SK-N-SH treated with all-trans-retinoic acid at 6 μM for 48 hours (cell line): ENCODE data around the gene SREK1.

ENCODE experiments used
- ATAC-seq: fragments of 200-7000 bp; cut with Tn5 transposase; 3 replicates; pipeline ENCODE4 v1.9.1; 2020; ENCODE audit warnings: mild to moderate bottlenecking, moderate library complexity
- ARNTL ChIP-seq: fragments of 450-650 bp; formaldehyde crosslinking; IDR thresholded peaks from 2 replicates; pipeline ENCODE4 v1.5.0; 2020; ENCODE audit warnings: low read depth, mild to moderate bottlenecking, moderate library complexity, borderline replicate concordance
- BACH2 ChIP-seq: fragments of 250-450 bp; sonication (Bioruptor Pico); IDR thresholded peaks from 2 replicates; pipeline ENCODE4 v1.9.0; 2021; ENCODE audit warnings: mild to moderate bottlenecking, borderline replicate concordance
- CREB5 ChIP-seq: fragments of 250-450 bp; sonication (Bioruptor Pico); IDR thresholded peaks from 2 replicates; pipeline ENCODE4 v1.5.1; 2020; ENCODE audit warnings: low read depth, mild to moderate bottlenecking, moderate library complexity
- CSDC2 ChIP-seq: fragments of 250-450 bp; sonication (Bioruptor Pico); IDR thresholded peaks from 2 replicates; pipeline ENCODE4 v1.5.0; 2020; ENCODE audit warnings: mild to moderate bottlenecking, moderate library complexity
- GLIS3 ChIP-seq: fragments of 250-450 bp; sonication (Bioruptor Pico); IDR thresholded peaks from 2 replicates; pipeline ENCODE4 v1.5.0; 2020; ENCODE audit warnings: mild to moderate bottlenecking, moderate library complexity
- ISL1 ChIP-seq: fragments of 250-450 bp; sonication (Bioruptor Pico); IDR thresholded peaks from 2 replicates; pipeline ENCODE4 v2.1.2; 2022; ENCODE audit warnings: mild to moderate bottlenecking, moderate library complexity
- OSR1 ChIP-seq: fragments of 250-450 bp; sonication (Bioruptor Pico); IDR thresholded peaks from 2 replicates; pipeline ENCODE4 v1.8.0; 2022; ENCODE audit warnings: moderate library complexity, mild to moderate bottlenecking, inconsistent platforms
- PPARA ChIP-seq: fragments of 250-450 bp; sonication (Bioruptor Pico); IDR thresholded peaks from 2 replicates; pipeline ENCODE4 v1.5.0; 2020; ENCODE audit warnings: mild to moderate bottlenecking, borderline replicate concordance
- RARB ChIP-seq: fragments of 250-450 bp; sonication (Bioruptor Pico); IDR thresholded peaks from 2 replicates; pipeline ENCODE4 v1.8.0; 2021; ENCODE audit warnings: mild to moderate bottlenecking, moderate library complexity
- SNAI2 ChIP-seq: fragments of 250-450 bp; sonication (Bioruptor Pico); IDR thresholded peaks from 2 replicates; pipeline ENCODE4 v1.5.0; 2020; ENCODE audit warnings: mild to moderate bottlenecking, moderate library complexity
- TCF4 ChIP-seq: fragments of 250-450 bp; sonication (Bioruptor Pico); IDR thresholded peaks from 2 replicates; pipeline ENCODE4 v1.8.0; 2021; ENCODE audit warnings: mild to moderate bottlenecking, moderate library complexity, borderline replicate concordance
- ZC3H10 ChIP-seq: fragments of 250-450 bp; sonication (Bioruptor Pico); IDR thresholded peaks from 2 replicates; pipeline ENCODE4 v1.5.1; 2021; ENCODE audit warnings: mild to moderate bottlenecking, moderate library complexity
- ZFP3 ChIP-seq: fragments of 250-450 bp; sonication (Bioruptor Pico); IDR thresholded peaks from 2 replicates; pipeline ENCODE4 v1.5.0; 2020; ENCODE audit warnings: mild to moderate bottlenecking, moderate library complexity
- ZFP30 ChIP-seq: fragments of 450-650 bp; formaldehyde crosslinking; IDR thresholded peaks from 2 replicates; pipeline ENCODE4 v1.5.0; 2022; ENCODE audit warnings: mild to moderate bottlenecking, moderate library complexity
- ZNF565 ChIP-seq: fragments of 450-650 bp; formaldehyde crosslinking; conservative IDR thresholded peaks from 2 replicates; pipeline ENCODE4 v1.5.0; 2020; ENCODE audit warnings: low read depth, mild to moderate bottlenecking, moderate library complexity
- ZNF70 ChIP-seq: fragments of 450-650 bp; formaldehyde crosslinking; IDR thresholded peaks from 2 replicates; pipeline ENCODE4 v1.5.0; 2020; ENCODE audit warnings: mild to moderate bottlenecking, moderate library complexity
- ZNF8 ChIP-seq: fragments of 450-650 bp; formaldehyde crosslinking; IDR thresholded peaks from 2 replicates; pipeline ENCODE4 v1.5.0; 2020; ENCODE audit warnings: mild to moderate bottlenecking, moderate library complexity
- TF ChIP-seq, protein P1 (sequence below): fragments of 250-450 bp; sonication (Bioruptor Pico); IDR thresholded peaks from 2 replicates; pipeline ENCODE4 v1.8.0; 2020; ENCODE audit warnings: mild to moderate bottlenecking, moderate library complexity, borderline replicate concordance

The SREK1 gene

GRCh38 chr5:66145737-66146136 lies 1.6 kb downstream of the SREK1 start:
- no peak for ATAC-seq
- no peak for TF ChIP-seq BACH2 (CRISPR knock-in tag)
- no peak for TF ChIP-seq SNAI2
- no peak for TF ChIP-seq ZNF565
- TF ChIP-seq, protein P1, sequence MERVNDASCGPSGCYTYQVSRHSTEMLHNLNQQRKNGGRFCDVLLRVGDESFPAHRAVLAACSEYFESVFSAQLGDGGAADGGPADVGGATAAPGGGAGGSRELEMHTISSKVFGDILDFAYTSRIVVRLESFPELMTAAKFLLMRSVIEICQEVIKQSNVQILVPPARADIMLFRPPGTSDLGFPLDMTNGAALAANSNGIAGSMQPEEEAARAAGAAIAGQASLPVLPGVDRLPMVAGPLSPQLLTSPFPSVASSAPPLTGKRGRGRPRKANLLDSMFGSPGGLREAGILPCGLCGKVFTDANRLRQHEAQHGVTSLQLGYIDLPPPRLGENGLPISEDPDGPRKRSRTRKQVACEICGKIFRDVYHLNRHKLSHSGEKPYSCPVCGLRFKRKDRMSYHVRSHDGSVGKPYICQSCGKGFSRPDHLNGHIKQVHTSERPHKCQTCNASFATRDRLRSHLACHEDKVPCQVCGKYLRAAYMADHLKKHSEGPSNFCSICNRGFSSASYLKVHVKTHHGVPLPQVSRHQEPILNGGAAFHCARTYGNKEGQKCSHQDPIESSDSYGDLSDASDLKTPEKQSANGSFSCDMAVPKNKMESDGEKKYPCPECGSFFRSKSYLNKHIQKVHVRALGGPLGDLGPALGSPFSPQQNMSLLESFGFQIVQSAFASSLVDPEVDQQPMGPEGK (CRISPR knock-in tag): no peak
- no peak for TF ChIP-seq ISL1 (CRISPR knock-in tag)
- no peak for TF ChIP-seq ZC3H10 (CRISPR knock-in tag)
- no peak for TF ChIP-seq ARNTL (CRISPR knock-in tag)
- TF ChIP-seq CREB5 (CRISPR knock-in tag): no peak
- no peak for TF ChIP-seq ZFP30 (CRISPR knock-in tag)

- TF ChIP-seq PPARA (no peak), CSDC2 (no peak), TCF4 (no peak), ZNF70 (CRISPR knock-in tag) (no peak)
- ATAC-seq: no peak
Observed at GRCh38 chr5:66149950-66150349, 5.8 kb downstream of the SREK1 start.

DNA sequence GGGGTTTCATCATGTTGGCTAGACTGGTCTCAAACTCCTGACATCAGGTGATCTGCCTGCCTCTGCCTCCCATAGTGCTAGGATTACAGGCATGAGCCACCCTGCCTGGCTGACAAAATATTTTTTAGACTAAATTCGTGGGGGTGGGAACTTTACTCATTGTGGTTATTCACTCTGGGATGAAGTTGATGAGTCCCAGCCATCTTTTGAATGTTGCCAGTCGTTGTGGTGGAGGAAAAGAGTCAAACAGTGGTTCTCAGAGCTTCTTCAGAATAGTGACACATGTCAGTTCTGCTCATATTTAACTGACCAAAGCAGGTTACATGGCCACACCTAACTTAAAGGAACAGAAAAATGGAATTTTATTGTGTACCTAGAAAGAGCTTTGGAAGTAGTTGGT lies 6.9 kb downstream of the SREK1 start:
- no peak for ATAC-seq

DNA sequence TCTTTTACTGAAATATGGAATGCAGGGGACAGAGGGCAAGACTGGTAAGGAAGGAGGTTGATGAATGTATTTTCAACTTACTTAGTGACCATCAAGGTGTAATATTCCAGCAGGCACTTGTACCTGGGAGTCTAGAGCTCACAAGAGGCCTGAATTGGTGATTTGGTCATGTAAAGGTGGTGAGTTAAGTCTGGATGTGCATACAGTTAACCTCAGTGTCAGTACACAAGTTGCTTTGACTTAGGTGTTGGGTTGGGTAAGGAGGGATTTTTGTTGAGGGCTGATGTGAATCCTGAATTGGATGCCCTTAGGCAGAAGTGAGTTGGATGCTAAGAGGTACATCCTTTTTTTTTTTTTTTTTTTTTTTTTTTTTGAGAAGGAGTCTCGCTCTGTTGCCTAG lies 7.4 kb downstream of the SREK1 start:
- TF ChIP-seq, protein P1 (CRISPR knock-in tag): no peak
- TF ChIP-seq BACH2 (CRISPR knock-in tag) (no peak), OSR1 (CRISPR knock-in tag) (no peak), CSDC2 (no peak), CREB5 (CRISPR knock-in tag) (no peak), TCF4 (no peak), ZNF8 (CRISPR knock-in tag) (no peak), ZNF70 (CRISPR knock-in tag) (no peak), SNAI2 (no peak)
- TF ChIP-seq, all 23 proteins: peak for 0
- no peak for ATAC-seq

More for the DNA sequence above, 6.9 kb downstream of the SREK1 start:
- TF ChIP-seq ZNF565 (no peak), RARB (CRISPR knock-in tag) (no peak), ZFP3 (CRISPR knock-in tag) (no peak), ZNF70 (CRISPR knock-in tag) (no peak), GLIS3 (CRISPR knock-in tag) (no peak)

DNA sequence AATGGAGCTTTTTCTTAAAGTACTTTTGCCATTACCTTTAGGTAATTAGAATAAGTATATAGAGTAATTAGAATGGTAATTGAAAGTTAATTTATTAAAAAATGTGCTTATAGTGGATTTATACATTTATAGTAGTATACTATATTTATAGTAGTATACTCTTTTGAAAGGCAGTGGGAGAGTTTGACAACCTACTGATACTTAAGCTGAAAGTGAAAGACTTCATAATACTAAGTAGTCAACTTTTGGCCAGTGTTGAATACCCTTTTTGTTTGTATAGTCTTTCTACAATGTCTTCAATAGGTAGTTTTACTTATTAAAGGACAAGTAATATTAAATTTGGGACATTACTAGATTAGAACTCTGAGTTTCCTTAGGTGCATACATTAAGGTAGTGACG lies 12.9 kb downstream of the SREK1 start:
- no peak for TF ChIP-seq ZNF8 (CRISPR knock-in tag)
- TF ChIP-seq, all 23 proteins: peak for 0
- ATAC-seq: no peak

DNA sequence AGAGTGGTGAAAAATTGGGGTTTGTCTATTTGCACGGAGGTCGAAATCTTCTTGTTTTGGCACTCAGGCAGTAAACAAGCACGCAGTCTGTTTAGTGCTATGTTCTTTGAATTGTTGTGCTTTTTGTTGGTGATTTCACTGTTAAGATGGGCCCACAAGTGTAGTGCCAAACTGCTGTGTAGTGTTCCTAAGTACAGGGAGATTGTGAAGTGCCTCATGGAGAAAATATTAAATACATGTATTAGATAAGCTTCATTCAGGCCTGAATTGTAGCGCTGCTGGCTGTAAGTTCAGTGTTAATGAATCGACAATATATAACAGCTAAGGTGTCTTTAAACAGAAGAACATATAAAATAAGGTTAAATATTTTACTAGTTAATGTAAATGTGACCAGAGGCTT lies 17.3 kb downstream of the SREK1 start:
- no peak for ATAC-seq
- TF ChIP-seq BACH2 (CRISPR knock-in tag) (no peak), ZFP3 (CRISPR knock-in tag) (no peak)
